GM21515 (cell line): ENCODE data around the gene ST8SIA1.
"Not testable (repeated sequence)": the region's sequence is repeated elsewhere in the genome, so short reads cannot be mapped to it uniquely, and the experiment has no call there.

ENCODE experiments used
- ATAC-seq: cut with Tn5 transposase; IDR thresholded peaks from one replicate; pipeline ENCODE4 v1.9.1; 2021; ENCODE audit not compliant: unreplicated experiment

ST8SIA1 gene, protein sequence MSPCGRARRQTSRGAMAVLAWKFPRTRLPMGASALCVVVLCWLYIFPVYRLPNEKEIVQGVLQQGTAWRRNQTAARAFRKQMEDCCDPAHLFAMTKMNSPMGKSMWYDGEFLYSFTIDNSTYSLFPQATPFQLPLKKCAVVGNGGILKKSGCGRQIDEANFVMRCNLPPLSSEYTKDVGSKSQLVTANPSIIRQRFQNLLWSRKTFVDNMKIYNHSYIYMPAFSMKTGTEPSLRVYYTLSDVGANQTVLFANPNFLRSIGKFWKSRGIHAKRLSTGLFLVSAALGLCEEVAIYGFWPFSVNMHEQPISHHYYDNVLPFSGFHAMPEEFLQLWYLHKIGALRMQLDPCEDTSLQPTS

DNA sequence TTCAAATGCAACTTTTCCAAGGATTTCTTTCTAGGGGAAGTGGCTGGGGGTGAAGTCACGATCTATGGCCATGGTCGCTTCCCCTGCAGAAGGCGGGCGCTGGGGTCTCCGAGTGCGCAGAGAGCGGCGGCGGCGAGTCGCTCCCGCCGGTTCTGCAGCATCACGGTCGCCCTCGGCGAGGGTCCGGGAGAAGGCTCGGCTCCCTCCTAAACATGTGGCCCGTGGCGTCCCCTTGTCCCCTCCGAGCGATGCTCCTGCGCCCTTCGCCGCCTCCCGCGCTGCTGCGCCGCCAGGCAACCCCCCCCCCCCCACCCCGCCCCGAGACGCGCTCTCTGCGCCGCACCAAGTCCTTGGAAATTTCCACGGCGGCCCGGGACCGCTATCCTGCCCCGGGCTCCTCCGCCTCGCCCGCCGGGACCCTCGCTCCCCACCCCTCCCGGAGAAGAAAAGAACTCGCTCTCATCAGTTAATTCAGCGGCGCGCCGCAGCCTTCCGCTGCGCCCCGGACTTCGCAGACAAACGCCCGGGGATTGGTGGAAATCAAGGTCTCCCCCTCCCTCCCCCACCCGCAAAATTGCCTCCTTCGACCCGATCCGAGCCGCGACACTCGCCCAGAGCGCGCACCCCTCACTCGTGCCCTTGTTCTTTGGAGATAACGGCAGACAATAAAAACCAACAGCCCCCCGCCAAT is at the start of gene ST8SIA1:
ST8SIA1 (minus strand) TSS at position 298 of the 691 bp plus-strand sequence. CDS start 475 bp downstream, outside the sequence.
- ATAC-seq: no peak

DNA sequence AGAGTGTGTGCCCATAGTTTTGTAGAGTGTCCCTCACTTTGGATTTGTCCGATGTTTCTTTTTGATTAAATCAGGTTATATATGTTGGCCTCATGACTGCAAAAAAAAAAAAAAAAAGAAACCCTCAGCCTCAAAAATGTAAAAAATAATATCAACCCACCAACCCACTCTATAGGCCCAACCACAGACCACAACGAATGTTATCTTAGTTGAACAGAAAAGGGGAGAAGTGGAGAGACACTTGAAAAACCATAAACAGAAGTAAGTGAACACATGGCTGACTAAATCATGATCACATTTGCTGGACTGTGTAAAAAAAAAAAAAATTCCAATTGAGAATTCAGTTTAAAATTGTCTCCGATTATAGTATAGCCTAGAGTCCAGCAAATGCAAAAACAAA is 45.5 kb upstream of the ST8SIA1 start:
- ATAC-seq: no peak

DNA sequence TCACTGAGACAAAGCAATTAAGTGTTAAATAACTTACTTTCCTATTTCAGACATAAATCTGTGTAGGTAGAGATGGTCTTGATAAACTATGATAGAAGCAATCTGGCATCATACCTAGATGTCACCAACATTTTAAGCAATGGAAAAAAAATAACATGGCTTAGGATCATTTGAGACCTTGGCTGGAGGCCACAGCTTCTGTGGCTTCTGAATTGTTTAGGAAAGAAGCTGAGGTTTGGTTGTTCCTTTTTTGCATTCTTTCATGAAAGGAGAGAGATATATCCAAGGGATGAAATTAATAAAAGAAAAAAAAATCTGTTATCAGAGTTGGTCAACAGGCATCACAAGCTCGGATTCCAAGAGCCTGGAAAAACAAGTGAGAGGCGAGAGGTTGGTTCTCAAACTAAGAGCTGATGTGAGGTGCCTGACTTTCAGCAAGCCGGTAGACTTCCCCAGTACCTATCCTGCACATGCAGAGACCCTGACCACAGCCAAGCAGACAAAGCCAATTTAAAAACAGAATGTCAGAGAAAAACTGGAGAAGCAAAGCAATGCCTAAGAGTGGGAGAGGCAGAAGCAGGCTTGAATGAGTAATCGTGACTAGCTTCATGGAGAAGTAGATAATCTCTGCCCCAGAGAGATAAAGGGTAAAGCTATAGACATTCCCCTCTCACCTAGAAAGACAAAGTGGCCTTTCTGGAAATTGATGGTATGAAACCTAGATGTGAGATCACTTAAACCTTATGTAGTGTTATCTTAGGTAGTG is 43.4 kb upstream of the ST8SIA1 start:
- no peak for ATAC-seq

DNA sequence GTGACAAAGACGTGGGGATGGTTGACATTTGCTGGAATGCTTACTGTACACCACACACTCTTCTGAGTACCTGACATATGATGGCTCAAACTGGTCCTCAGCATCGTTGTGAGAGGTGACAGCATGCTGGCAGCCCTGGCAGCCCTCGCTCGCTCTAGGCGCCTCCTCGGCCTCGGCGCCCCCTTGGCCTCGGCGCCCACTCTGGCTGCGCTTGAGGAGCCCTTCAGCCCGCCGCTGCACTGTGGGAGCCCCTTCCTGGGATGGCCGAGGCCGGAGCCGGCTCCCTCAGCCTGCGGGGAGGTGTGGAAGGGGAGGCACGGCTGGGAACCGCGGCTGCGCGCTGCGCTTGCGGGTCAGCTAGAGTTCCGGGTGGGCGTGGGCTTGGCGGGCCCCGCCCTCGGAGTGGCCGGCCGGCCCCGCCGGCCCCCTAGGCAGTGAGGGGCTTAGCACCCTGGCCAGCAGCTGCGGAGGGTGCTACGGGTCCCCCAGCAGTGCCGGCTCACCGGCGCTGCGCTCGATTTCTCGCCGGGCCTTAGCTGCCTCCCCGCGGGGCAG is 42.2 kb upstream of the ST8SIA1 start:
- not testable (repeated sequence) for ATAC-seq

DNA sequence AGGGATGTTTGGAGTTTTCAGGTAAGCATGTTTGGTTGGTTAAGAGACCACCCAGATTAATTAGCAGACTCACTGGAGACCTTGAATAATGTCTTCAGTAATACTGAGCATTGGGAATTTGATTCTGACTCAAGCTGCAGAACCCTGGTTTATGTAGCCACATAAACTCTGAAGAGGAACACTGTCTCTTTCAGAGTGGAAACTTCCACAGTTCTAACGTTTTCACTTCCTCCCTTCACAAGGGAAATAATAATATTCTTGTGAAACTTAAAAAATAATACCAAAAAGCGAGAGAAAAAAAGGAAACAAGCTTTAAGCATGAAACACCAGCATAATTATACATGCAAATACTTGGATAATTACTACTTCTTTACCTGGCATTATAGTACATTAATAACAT is 40.0 kb upstream of the ST8SIA1 start:
- ATAC-seq: no peak

DNA sequence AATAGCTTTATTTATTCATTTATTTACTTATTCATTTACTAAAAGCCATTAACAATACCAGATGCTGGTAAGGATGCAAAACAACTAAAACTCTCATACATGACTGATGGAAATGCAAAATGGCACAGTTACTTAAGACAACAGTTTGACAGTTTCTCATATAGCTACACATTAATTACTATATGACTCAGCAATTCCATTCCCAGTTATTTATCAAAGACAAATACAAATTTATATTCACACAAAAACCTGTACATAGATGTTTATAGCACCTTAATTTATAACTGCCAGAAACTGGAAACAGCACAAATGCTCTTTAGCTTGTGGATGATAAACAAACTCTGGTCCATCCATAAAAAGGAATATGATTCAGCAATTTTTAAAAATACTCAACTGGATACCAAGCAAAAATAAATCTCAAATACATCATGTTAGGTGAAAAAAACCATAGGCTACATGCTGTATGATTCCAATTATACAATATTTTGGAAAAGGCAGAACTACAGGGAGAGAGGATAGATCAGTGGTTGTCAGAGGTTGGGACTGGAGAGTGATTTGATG is 37.9 kb upstream of the ST8SIA1 start:
- no peak for ATAC-seq

DNA sequence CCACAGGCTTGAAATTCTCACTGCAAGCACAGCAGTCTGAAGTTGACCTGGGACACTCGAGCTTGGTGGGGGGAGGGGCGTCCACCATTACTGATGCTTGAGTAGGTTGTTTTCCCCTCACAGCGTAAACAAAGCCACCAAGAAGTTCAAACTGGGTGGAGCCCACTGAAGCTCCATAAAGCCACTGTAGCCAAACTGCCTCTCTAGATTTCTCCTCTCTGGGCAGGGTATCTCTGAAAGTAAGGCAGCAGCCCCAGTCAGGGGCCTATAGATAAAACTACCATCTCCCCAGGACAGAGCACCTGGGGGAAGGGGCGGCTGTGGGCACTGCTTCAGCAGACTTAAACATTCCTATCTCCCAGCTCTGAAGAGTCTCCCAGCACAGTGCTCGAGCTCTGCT is 31.7 kb upstream of the ST8SIA1 start:
- no peak for ATAC-seq

DNA sequence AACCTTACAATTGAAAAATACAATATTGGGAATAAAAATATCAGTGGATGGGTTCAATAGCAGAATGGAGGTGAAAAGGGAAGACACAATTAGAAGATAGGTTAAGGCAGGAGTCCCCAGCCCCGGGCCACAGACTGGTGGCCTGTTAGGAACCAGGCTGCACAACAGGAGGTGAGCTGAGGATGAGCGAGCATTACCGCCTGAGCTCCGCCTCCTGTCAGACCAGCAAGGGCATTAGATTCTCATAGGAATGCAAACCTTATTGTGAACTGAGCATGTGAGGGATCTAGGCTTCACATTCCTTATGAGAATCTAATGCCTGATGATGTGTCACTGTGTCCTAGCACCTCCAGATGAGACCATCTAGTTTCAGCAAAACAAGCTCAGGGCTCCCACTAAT is 27.3 kb upstream of the ST8SIA1 start:
- ATAC-seq: no peak

DNA sequence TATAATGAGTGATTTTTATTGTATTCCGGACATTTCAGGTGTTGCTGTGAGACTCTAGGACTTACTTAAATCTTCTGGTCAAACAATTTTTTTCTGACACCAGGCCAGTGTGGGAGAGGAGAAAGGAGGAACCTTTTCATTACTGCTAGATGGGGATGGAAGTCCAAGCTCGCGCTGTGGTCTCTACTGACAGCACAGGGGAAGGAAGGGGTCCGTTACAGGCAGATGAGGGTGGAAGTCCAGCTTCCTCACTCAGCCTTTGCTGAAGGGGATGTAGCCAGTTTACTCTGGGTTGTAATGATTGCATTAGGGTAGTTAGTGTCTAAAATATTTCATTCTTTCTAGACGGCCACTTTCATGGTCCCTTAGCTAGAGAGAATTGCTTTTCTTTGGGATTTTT is 26.3 kb upstream of the ST8SIA1 start:
- ATAC-seq: no peak

DNA sequence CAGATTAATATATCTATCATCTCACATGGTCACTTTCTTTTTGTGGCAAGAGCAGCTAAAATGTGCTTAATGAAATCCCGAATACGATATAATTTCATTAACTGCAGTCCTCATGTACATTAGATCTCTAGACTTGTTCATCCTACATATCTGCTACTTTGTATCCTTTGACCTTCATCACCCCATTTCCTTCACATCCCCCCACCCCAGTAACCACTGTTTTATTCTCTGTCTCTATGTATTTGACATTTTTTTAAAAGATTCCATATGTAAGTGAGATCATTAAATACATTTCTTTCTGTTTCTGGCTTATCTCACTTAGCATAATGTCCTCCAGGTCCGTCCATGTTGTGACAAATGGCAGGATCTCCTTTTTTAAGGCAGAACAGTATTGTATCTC is 23.0 kb upstream of the ST8SIA1 start:
- no peak for ATAC-seq

DNA sequence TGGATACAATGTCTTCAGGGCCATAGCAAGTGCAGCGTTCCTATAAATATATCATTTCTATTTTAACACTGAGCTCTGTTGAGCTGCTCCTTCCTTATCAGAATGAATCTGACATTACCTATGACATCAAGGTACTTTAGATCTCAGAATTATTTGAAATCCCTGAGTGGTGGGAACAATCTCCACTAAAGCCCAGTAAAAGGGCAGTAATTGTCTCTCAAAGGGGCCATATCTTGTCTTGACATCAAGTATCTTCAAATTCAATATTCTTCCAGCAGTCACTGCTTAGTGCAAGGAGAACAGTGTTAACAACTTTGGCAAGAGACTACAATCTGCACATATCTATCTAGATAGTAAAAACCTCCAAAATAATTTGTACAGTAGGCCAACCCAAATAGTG is 21.7 kb upstream of the ST8SIA1 start:
- ATAC-seq: no peak

DNA sequence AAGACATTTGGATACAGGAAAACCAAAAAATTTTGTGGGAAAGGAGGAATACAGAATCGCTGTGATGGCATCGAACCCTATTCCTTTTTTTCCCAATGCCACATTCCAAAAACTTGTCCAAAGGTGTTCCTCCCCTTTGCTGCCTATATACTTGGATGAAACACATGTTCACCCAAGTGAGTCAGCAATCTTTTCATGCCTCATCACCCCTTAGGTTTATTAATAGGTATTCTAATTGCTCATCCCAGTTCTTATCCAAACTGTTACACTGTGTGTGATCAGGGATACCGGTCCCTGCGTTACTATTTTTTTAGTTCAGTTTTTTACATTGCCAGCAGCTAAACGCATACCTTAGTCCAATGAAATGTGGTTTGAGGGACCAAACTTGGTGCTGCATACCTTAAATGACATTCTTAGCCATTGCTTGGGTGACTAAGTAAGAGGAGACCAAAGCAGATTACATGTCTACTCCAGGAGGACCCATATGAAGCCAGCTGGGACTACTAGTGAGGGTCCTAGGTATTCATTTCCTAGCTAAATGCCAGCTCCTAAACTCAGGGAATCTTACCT is 20.6 kb upstream of the ST8SIA1 start:
- ATAC-seq: no peak

DNA sequence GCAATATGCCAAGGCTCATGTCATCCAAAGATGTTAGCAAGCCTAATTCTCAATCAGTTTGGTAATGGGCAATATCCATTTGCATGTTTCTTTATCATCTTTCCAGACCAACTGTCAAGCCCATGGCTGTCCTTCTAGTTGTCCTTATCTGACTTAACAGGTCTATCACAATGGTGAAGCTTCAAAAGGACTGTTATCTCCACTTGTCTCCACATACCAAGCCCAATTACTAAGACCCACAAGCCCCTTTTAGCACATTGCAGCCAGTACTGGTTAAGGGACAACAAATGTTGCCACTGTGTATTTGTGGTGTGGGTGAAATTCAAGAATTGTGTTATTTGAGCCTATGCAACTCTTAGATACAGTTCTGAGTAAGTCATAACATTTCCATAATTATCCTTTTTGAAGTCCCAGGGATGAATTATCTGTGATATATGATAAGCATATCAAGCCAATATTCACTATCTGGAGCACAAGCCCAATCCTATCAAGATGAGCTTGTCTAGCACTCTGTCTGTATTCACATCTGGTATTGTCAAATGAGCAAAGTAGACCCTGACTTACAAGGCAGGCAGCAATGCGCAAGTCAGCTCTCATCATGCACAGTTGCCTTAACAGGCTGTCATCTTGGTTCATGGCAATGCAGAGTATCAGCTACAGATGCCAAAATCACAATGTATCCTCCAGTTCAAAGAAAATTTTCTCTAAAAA is 19.3 kb upstream of the ST8SIA1 start:
- ATAC-seq: no peak

DNA sequence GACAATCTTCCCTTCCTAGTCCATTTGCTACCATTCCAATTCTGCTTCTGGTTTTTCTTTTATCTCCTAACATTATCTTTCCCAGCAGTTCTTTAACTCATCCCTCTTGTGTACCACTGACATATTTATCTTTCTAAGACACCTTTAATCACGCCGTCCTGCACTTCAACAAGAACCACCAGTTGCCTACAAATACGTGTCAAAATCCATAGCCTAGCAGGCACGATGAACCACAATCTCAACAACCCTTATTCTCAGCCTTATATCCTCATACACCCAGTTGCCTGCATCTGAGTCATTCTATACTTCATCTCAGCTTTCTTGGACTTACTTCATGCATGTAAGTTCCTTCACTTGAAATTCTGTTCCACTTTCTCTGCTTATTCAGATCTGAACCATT is 16.4 kb upstream of the ST8SIA1 start:
- ATAC-seq: no peak

DNA sequence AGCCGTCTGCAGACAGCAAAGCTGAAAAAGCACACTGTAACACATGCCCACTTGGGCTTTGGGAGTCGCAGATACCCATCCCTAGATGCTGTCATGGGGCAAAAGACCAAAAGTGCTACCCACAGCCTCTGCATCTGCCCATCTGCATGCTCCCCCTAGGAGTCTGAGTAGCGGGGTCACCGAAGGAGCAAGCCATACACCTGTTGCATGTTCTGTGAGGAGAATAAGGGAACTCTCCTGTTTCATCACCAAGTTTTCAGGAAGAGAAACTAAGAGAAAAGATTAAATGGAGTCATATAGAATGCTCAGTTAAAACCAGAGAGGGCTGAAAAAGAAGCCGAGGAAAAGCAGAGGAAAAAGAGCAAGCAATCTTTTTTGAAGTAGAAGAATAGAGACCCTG is 13.7 kb upstream of the ST8SIA1 start:
- ATAC-seq: no peak

DNA sequence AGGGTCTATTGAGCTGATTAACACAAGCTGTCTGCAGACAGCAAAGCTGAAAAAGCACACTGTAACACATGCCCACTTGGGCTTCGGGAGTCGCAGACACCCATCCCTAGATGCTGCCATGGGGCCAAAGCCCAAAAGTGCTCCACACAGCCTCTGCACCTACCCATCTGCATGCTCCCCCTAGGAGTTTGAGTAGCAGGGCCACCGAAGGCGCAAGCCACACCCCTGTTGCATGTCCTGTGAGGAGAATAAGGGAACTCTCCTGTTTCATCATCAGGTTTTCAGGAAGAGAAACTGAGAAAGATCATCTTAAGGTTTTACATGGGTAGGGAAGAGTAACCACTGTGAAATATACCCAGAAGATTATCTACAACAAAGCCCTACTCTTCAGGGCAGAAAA is 5.6 kb upstream of the ST8SIA1 start:
- ATAC-seq: no peak

DNA sequence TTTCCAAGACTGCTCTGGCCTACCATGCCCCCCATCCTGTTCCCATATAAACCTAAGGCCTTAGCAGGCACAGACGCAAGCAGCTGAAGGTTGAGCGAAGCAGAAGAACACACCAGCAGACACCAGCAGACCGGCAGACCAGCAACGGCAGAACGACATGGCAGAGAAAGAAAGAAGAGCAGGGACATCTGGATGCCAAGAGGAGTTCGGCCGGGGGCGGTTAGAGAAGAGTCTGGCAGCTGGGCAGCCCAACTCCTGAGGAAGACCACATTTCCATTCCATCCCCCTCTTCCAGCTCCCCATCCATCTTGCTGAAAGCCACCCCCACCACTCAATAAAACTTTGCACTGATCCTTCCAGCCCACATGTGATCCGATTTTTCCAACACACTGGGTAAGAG is 5.2 kb upstream of the ST8SIA1 start:
- no peak for ATAC-seq

DNA sequence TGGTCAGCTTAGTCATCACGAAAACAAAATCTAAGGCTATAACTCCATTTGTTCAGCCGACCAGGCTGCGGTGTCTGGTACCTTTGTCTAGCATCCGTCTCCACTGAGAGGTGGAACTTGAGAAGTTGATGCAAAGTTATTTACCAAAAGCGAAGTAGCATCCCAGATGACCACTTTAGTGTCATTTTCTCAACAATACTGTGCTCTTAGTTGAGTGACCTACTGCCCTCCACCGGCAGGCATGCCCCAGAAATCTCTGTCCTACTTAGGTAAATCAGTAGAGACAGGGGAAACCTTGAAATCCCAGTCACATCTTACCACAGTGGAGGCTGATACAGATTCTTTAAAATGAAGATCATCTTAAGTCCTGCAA is 1.3 kb upstream of the ST8SIA1 start:
- no peak for ATAC-seq

DNA sequence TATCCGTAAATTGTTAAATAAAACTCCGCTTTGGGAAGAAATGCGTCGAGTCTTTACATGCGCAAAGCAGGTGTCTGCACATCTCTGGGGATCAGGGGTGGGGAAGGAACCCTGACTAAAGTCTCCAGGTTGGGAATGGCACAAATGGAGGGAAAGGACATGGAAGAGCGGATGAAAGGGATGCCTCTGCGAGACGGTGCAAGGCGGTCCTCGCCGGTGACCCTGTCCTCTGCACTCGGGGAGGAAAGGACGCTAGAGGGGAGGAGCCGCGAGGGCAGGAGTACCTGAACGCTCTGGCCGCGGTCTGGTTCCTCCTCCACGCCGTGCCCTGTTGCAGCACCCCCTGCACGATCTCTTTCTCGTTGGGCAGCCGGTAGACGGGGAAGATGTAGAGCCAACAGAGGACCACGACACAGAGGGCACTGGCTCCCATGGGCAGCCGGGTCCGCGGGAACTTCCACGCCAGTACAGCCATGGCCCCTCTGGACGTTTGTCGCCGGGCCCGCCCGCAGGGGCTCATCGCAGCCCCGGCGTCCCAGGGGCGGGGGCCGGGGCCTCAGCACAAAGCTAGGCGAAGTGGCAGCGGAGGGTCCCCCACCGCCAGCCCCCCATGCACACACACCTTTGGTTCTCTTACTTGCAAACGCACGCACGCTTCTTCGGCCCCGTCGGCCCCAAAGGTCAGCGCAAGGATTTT is 646 bp downstream of the ST8SIA1 start:
- no peak for ATAC-seq

DNA sequence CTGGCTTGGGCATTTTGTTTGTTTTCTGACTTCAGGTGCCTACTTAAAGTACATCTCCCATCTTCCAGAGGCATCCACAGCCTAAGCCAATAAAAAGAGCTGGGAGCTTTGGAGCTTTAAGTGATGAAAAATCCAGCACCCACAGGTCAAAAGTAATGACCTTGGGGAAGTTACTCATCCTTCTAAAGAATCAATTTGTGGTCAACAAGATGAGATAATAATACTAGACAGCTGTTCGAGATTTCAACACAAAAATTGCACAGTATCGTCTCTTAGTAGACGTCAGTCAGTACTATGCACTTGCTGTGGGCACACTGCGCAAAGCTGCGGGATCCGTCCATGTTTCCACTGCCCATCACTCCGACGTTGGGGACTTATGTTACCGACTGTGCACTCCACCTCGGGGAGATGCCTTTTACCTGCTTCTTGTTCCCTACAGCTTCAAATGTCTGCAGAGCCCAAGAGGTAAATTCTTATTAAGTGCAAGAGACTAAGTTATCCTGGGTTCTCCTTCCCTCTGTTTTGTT is 1.3 kb downstream of the ST8SIA1 start:
- ATAC-seq: no peak
